HG03159 (cell line): ENCODE measurements around the gene MPHOSPH6.
"Not testable (repeated sequence)": the region's sequence is repeated elsewhere in the genome, so short reads cannot be mapped to it uniquely, and the experiment has no call there.

Experiments
- ATAC-seq: cut with Tn5 transposase; IDR thresholded peaks from one replicate; pipeline ENCODE4 v1.9.1; 2021; ENCODE audit warnings: mild to moderate bottlenecking, moderate library complexity; ENCODE audit not compliant: unreplicated experiment

The MPHOSPH6 gene

GRCh38 chr16:82176204-82176603 lies 6.2 kb upstream of the MPHOSPH6 start:
- no peak for ATAC-seq

- ATAC-seq = no peak
These were observed 5.6 kb upstream of the MPHOSPH6 start for GRCh38 chr16:82175627-82176026.

GRCh38 chr16:82167670-82168069 lies 2.4 kb downstream of the MPHOSPH6 start:
- ATAC-seq = no peak

- ATAC-seq = no peak
These were observed 9.8 kb downstream of the MPHOSPH6 start for GRCh38 chr16:82160226-82160625.

- no peak for ATAC-seq
These were observed 12.2 kb downstream of the MPHOSPH6 start for GRCh38 chr16:82157836-82158235.

GRCh38 chr16:82157534-82157812 lies 12.6 kb downstream of the MPHOSPH6 start:
- no peak for ATAC-seq

GRCh38 chr16:82156761-82157533 lies 13.1 kb downstream of the MPHOSPH6 start:
- no peak for ATAC-seq

GRCh38 chr16:82152641-82153112 lies 17.3 kb downstream of the MPHOSPH6 start:
- no peak for ATAC-seq

GRCh38 chr16:82152196-82152595 lies 17.8 kb downstream of the MPHOSPH6 start:
- no peak for ATAC-seq

GRCh38 chr16:82150549-82150948 lies 19.5 kb downstream of the MPHOSPH6 start:
- no peak for ATAC-seq

GRCh38 chr16:82149536-82149935 lies 20.5 kb downstream of the MPHOSPH6 start:
- ATAC-seq = no peak

- ATAC-seq = no peak
These were observed 22.5 kb downstream of the MPHOSPH6 start for GRCh38 chr16:82147546-82147945.

GRCh38 chr16:82146957-82147356 lies 23.1 kb downstream of the MPHOSPH6 start:
- no peak for ATAC-seq

- ATAC-seq = no peak
These were observed 23.5 kb downstream of the MPHOSPH6 start for GRCh38 chr16:82146556-82146955.

GRCh38 chr16:82139286-82139571 lies 30.8 kb downstream of the MPHOSPH6 start:
- ATAC-seq = not testable (repeated sequence)

GRCh38 chr16:82138478-82139285 lies 31.3 kb downstream of the MPHOSPH6 start:
- ATAC-seq = no peak

- ATAC-seq = no peak
These were observed 32.2 kb downstream of the MPHOSPH6 start for GRCh38 chr16:82137822-82138167.

GRCh38 chr16:82136956-82137821 lies 32.8 kb downstream of the MPHOSPH6 start:
- no peak for ATAC-seq

- no peak for ATAC-seq
These were observed 34.2 kb downstream of the MPHOSPH6 start for GRCh38 chr16:82135844-82136243.

- ATAC-seq = no peak
These were observed 35.2 kb downstream of the MPHOSPH6 start for GRCh38 chr16:82134846-82135245.

- no peak for ATAC-seq
These were observed 36.2 kb downstream of the MPHOSPH6 start for GRCh38 chr16:82133798-82134197.

- no peak for ATAC-seq
These were observed 40.1 kb downstream of the MPHOSPH6 start for GRCh38 chr16:82129881-82130280.
